ENCODE measurements around the gene AKR1D1.
"Not testable (repeated sequence)": the region's sequence is repeated elsewhere in the genome, so short reads cannot be mapped to it uniquely, and the experiment has no call there.

The AKR1D1 gene

DNA sequence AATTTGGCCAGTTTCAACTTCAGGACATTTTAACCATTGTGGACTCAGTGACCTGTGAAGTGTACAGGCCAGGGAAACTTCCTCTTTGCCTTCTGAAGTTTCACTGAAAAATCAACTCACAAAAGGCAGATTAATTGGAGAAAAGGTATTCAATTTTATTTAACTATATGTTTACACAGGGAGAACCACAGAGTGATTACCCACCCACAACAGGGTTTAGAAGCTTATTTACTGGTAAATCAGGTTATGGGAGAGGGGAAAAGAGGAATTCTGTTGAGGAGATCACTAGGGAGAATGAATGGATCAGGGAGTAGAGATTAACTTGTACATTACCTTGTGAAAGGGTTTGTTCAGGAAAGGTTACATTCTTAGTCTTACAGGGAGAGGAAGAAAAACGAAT lies 1.7 kb upstream of the AKR1D1 start:
- Histone ChIP-seq H3K9ac (ENCODE audit: low read depth, low read length) (no peak overlapping the region), H3K9me3 (replicated peaks; ENCODE audit: low read length) (no peaks in the 10 kb centered on the region), H3K36me3 (ENCODE audit: insufficient read depth, low read length) (no peaks in the 10 kb centered on the region), H3K27me3 (ENCODE audit: control insufficient read depth, insufficient read depth, low read length) (peaks cover 6% of the 10 kb centered on the region), H3K4me1 (ENCODE audit: control insufficient read depth, insufficient read depth, low read length) (no peaks in the 10 kb centered on the region), H3K4me3 (ENCODE audit: low read length) (no peak overlapping the region), H3K4me2 (ENCODE audit: low read length) (no peak overlapping the region)

DNA sequence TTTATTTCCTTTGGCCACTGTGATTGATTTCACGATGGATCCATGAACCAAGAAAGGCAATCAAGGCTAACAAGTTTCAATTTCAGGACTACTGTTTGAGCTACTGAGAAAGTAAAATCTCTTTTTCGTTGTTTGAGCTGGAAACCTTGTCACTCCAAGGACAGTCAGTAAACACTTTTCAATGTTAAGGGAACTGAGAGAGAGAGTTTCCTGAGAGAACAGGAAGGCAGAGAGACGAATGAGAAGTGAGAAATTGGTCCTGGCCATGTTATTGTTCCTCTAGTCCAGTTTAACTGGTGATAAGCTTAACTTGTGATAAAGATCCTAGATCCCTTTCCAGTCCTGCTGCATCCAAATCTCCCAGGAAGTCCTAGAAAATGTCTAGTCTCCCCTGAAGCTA lies 909 bp upstream of the AKR1D1 start:
- Histone ChIP-seq H3K4me2 (ENCODE audit: low read length) (no peak overlapping the region), H3K4me3 (ENCODE audit: low read length) (no peak overlapping the region), H3K9ac (ENCODE audit: low read depth, low read length) (no peak overlapping the region), H3K36me3 (ENCODE audit: insufficient read depth, low read length) (no peaks in the 10 kb centered on the region), H3K27me3 (ENCODE audit: control insufficient read depth, insufficient read depth, low read length) (peaks cover 6% of the 10 kb centered on the region), H3K4me1 (ENCODE audit: control insufficient read depth, insufficient read depth, low read length) (no peaks in the 10 kb centered on the region), H3K9me3 (replicated peaks; ENCODE audit: low read length) (no peaks in the 10 kb centered on the region)

GRCh38 chr7:138075786-138076185 lies 473 bp upstream of the AKR1D1 start:
- not testable (repeated sequence) for H3K9me3 ChIP-seq (replicated peaks; ENCODE audit: low read length); H3K36me3 ChIP-seq (ENCODE audit: insufficient read depth, low read length); H3K4me3 ChIP-seq (ENCODE audit: low read length); H3K4me2 ChIP-seq (ENCODE audit: low read length); H3K4me1 ChIP-seq (ENCODE audit: control insufficient read depth, insufficient read depth, low read length); H3K9ac ChIP-seq (ENCODE audit: low read depth, low read length); H3K27me3 ChIP-seq (ENCODE audit: control insufficient read depth, insufficient read depth, low read length)

DNA sequence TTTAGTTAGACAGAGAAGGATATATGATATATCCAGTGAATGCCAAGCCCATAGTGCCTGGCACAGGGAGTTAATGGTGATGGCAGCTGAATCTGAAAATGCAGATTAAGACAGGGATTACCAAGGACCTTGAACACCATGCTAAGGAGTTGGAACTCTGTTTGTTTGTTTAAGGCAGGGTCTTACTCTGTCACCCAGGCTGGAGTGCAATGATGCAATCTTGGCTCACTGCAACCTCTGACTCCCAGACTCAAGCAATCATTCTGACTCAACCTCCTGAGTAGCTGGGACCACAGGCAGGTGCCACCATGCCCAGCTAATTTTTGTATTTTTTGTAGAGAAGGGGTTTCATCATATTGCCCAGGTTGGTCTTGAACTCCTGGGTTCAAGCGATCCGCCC lies 1.6 kb downstream of the AKR1D1 start:
- Histone ChIP-seq H3K36me3 (ENCODE audit: insufficient read depth, low read length) (no peaks in the 10 kb centered on the region), H3K9ac (ENCODE audit: low read depth, low read length) (no peak overlapping the region), H3K4me1 (ENCODE audit: control insufficient read depth, insufficient read depth, low read length) (no peaks in the 10 kb centered on the region), H3K4me3 (ENCODE audit: low read length) (no peak overlapping the region), H3K27me3 (ENCODE audit: control insufficient read depth, insufficient read depth, low read length) (peaks cover 6% of the 10 kb centered on the region), H3K9me3 (replicated peaks; ENCODE audit: low read length) (no peaks in the 10 kb centered on the region), H3K4me2 (ENCODE audit: low read length) (no peak overlapping the region)

DNA sequence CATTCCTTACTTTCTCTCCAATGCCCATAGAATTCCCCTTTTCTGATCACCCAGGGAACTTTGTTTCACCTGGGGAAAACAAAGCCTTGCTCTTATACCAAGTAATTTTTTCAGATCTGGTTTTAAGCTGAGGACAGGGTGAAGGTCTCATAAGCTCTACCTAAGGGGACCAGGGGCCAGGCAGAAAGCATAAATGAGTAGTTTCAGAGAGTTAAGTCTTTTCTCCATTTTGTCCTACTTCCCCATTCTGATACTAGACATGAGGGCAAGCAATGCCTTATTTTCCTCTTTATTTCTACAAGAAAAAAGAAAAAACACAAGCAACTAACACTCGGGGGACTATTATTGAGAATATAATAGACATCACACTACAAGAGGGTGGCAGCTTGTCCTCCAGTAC lies 2.9 kb downstream of the AKR1D1 start:
- peaks cover 4% of the 10 kb centered on the region for H3K27me3 ChIP-seq (ENCODE audit: control insufficient read depth, insufficient read depth, low read length)
- no peaks in the 10 kb centered on the region for H3K36me3 ChIP-seq (ENCODE audit: insufficient read depth, low read length)
- no peaks in the 10 kb centered on the region for H3K9me3 ChIP-seq (replicated peaks; ENCODE audit: low read length)
- no peak overlapping the region for H3K4me2 ChIP-seq (ENCODE audit: low read length)
- no peak overlapping the region for H3K4me3 ChIP-seq (ENCODE audit: low read length)
- no peak overlapping the region for H3K9ac ChIP-seq (ENCODE audit: low read depth, low read length)
- H3K4me1 ChIP-seq (ENCODE audit: control insufficient read depth, insufficient read depth, low read length): no peaks in the 10 kb centered on the region

GRCh38 chr7:138081868-138082267 lies 5.6 kb downstream of the AKR1D1 start:
- no peaks in the 10 kb centered on the region for H3K9me3 ChIP-seq (replicated peaks; ENCODE audit: low read length)
- H3K4me2 ChIP-seq (ENCODE audit: low read length): no peak overlapping the region
- H3K4me1 ChIP-seq (ENCODE audit: control insufficient read depth, insufficient read depth, low read length): no peaks in the 10 kb centered on the region
- no peaks in the 10 kb centered on the region for H3K36me3 ChIP-seq (ENCODE audit: insufficient read depth, low read length)
- H3K27me3 ChIP-seq (ENCODE audit: control insufficient read depth, insufficient read depth, low read length): no peaks in the 10 kb centered on the region
- H3K4me3 ChIP-seq (ENCODE audit: low read length): no peak overlapping the region
- H3K9ac ChIP-seq (ENCODE audit: low read depth, low read length): no peak overlapping the region

DNA sequence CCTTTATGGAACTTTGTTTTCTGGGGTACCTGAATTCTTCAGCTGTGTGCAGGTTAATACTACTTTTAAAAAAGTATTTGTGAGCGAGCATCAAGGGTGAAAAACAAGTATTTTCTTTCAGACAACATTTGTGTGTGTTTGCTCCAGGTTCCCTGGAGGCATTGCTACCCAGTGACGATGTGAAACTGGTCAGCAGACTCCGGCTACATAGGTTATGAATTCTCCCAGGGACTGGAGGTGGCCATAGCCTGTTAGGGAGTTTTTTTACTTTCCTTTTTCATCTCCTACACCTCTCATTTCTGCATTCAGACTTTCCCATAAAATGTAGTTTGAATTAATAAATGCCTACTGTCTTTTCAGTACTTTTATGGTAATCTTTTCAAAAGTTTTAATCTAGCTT lies 7.6 kb downstream of the AKR1D1 start:
- H3K27me3 ChIP-seq (ENCODE audit: control insufficient read depth, insufficient read depth, low read length): no peaks in the 10 kb centered on the region
- H3K4me2 ChIP-seq (ENCODE audit: low read length): no peak overlapping the region
- no peaks in the 10 kb centered on the region for H3K4me1 ChIP-seq (ENCODE audit: control insufficient read depth, insufficient read depth, low read length)
- no peaks in the 10 kb centered on the region for H3K36me3 ChIP-seq (ENCODE audit: insufficient read depth, low read length)
- H3K4me3 ChIP-seq (ENCODE audit: low read length): no peak overlapping the region
- H3K9ac ChIP-seq (ENCODE audit: low read depth, low read length): no peak overlapping the region
- no peaks in the 10 kb centered on the region for H3K9me3 ChIP-seq (replicated peaks; ENCODE audit: low read length)

DNA sequence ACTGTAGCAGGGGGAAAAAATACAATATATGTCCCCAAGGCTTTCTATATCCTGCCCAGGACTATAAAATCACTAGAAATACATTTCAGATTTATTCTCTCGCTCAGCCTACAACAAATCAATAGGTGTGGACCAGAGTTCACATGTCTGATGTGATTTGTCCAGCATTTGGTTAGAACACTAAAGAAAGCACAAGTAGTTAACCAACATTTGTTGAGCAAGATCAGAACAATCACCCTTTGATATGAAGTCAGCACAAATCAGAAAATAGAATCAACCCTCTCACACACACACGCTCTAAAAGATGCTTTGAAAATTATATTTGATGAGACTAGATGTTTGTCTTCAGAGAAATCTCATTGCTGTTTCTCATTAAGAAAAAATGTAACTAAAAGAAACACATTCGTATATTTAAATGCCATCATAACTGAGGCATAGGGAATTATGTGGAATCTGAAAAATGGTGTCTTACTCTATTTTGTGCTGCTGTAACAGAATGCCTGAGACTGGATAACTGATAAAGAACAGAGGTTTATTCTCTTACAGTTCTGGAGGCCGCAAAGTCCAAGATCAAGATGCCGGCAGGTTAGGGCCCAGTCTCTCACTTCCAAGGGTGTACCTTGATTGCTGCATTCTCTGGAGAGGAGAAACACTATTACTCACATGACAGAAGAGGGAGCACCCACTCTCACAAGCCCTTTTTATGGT lies 10.5 kb downstream of the AKR1D1 start:
- Histone ChIP-seq H3K36me3 (ENCODE audit: insufficient read depth, low read length) (no peaks in the 10 kb centered on the region), H3K27me3 (ENCODE audit: control insufficient read depth, insufficient read depth, low read length) (no peaks in the 10 kb centered on the region), H3K4me3 (ENCODE audit: low read length) (no peak overlapping the region), H3K4me1 (ENCODE audit: control insufficient read depth, insufficient read depth, low read length) (no peaks in the 10 kb centered on the region), H3K4me2 (ENCODE audit: low read length) (no peak overlapping the region), H3K9ac (ENCODE audit: low read depth, low read length) (no peak overlapping the region), H3K9me3 (replicated peaks; ENCODE audit: low read length) (no peaks in the 10 kb centered on the region)

DNA sequence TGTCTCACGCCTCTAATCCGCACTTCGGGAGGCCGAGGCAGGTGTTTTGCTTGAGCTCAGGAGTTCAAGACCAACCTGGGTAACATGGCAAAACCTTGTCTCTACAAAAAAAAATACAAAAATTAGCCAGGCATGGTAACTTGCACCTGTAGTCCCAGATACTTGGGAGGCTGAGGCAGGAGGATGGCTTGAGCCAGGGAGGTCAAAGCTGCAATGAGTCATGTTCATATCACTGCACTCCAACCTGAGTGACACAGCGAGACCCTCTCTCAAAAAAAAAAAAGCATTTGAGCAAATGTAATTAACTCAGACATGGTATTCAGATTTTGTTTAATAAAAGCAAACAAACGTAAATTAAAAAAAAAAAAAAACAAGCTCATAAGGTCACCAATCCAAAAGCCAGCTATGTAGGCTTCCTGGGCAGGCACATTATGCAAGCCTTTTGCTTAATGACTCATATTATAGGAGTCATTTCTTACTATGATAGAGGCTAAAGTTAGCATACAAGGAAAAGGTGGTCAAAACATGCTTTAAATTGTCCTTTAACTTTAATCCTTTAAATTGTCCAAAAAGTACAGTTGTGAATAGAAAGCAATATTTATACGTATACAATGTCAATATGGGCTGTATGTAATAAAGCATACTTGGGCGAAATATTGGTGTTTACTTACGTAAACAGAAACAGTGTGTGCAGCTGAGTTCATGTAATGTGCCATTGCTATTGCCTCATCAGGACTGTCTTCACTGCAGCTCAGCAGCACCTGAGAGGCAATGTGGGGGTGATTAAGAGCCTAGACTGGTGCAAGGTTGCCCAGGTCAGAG lies 13.0 kb downstream of the AKR1D1 start:
- H3K9me3 ChIP-seq (replicated peaks; ENCODE audit: low read length): no peaks in the 10 kb centered on the region
- no peaks in the 10 kb centered on the region for H3K4me1 ChIP-seq (ENCODE audit: control insufficient read depth, insufficient read depth, low read length)
- H3K36me3 ChIP-seq (ENCODE audit: insufficient read depth, low read length): no peaks in the 10 kb centered on the region
- no peak overlapping the region for H3K9ac ChIP-seq (ENCODE audit: low read depth, low read length)
- H3K4me2 ChIP-seq (ENCODE audit: low read length): no peak overlapping the region
- H3K27me3 ChIP-seq (ENCODE audit: control insufficient read depth, insufficient read depth, low read length): no peaks in the 10 kb centered on the region
- H3K4me3 ChIP-seq (ENCODE audit: low read length): no peak overlapping the region

GRCh38 chr7:138091032-138091431 lies 14.8 kb downstream of the AKR1D1 start:
- Histone ChIP-seq H3K4me3 (ENCODE audit: low read length) (no peak overlapping the region), H3K9me3 (replicated peaks; ENCODE audit: low read length) (no peaks in the 10 kb centered on the region), H3K27me3 (ENCODE audit: control insufficient read depth, insufficient read depth, low read length) (no peaks in the 10 kb centered on the region), H3K9ac (ENCODE audit: low read depth, low read length) (no peak overlapping the region), H3K4me2 (ENCODE audit: low read length) (no peak overlapping the region), H3K4me1 (ENCODE audit: control insufficient read depth, insufficient read depth, low read length) (no peaks in the 10 kb centered on the region), H3K36me3 (ENCODE audit: insufficient read depth, low read length) (no peaks in the 10 kb centered on the region)

DNA sequence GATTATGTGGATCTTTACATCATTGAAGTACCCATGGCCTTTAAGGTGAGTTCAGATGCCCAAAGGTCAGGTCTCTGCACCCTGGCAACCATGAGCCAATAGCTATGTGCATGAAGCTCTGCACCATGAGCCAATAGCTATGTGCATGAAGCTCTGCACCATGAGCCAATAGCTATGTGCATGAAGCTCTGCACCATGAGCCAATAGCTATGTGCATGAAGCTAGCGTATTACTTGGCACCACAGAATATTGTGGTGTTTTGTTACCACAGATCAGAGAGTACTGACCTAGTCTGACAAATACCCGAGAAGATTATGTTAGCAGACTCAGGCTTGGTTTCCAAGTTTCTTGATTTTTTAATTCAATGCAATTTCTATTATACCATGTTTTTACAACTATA lies 15.6 kb downstream of the AKR1D1 start:
- not testable (repeated sequence) for H3K4me2 ChIP-seq (ENCODE audit: low read length); H3K27me3 ChIP-seq (ENCODE audit: control insufficient read depth, insufficient read depth, low read length); H3K9me3 ChIP-seq (replicated peaks; ENCODE audit: low read length); H3K36me3 ChIP-seq (ENCODE audit: insufficient read depth, low read length); H3K4me1 ChIP-seq (ENCODE audit: control insufficient read depth, insufficient read depth, low read length); H3K4me3 ChIP-seq (ENCODE audit: low read length); H3K9ac ChIP-seq (ENCODE audit: low read depth, low read length)

GRCh38 chr7:138092486-138093028 lies 16.3 kb downstream of the AKR1D1 start:
- Histone ChIP-seq H3K4me2 (ENCODE audit: low read length) (no peak overlapping the region), H3K9ac (ENCODE audit: low read depth, low read length) (no peak overlapping the region)

More at GRCh38 chr7:138092486-138093028, 16.3 kb downstream of the AKR1D1 start:
- Histone ChIP-seq H3K4me3 (ENCODE audit: low read length) (no peak overlapping the region), H3K36me3 (ENCODE audit: insufficient read depth, low read length) (no peaks in the 10 kb centered on the region), H3K4me1 (ENCODE audit: control insufficient read depth, insufficient read depth, low read length) (no peaks in the 10 kb centered on the region), H3K9me3 (replicated peaks; ENCODE audit: low read length) (no peaks in the 10 kb centered on the region), H3K27me3 (ENCODE audit: control insufficient read depth, insufficient read depth, low read length) (no peaks in the 10 kb centered on the region)
